Activated CD4-positive, alpha-beta T cell treated with anti-CD3 and anti-CD28 coated beads, Interleukin-2, amount 50 U/mL, for 1 hour (primary cell): ENCODE measurements around the gene AGER.
A peak's percentile ranks its signal among the peaks of the same experiment; 100 is the strongest.

Experiments
- DNase-seq: peaks from one replicate; pipeline ENCODE4 v3.0.0-alpha.2; 2020

The AGER gene

DNA sequence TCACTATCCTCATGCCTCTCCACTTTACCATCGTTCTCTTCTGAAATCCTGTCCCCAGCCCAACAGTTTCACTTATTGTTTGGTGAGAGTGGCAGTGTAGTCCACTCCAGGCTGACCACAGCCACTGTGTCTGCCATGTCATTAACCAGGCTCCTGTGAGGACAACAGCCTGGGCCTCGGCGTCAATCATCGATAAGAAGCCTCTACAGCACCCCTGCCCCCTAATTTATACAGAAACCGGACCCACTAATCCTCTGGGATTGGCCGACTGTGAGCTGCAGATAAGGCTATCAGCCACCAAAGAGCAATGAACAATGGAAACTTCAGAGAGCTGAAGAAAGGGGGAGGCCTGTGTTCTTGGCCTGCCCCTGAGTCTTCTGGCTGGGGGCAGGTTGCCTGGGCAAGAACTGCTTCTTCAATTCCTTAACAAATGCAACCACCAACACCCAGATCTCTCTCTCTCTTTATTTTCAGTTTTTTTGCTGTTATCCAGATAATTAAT, 16.2 kb downstream of the AGER start:
- no peak for DNase-seq

DNA sequence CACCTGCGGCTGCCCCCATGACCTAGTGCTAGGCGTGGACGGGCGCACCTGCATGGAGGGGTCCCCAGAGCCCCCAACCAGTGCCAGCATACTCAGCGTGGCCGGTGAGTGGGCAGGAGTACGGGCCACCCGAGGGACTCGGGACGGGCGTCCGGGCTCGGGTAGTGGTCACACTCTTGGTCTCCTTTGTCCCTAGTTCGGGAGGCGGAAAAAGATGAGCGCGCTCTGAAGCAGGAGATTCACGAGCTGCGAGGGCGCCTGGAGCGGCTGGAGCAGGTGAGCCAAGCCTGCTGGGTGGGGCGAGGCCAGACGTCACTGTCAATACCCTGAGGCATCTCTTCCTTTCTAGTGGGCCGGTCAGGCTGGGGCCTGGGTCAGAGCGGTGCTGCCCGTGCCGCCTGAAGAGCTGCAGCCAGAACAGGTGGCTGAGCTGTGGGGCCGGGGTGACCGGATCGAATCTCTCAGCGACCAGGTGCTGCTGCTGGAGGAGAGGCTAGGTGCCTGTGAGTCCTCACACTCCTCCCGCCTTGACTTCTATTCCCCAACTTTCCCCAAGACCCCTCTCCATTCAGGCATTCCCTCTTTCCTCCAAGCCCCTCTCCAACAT, 16.8 kb downstream of the AGER start:
- DNase-seq, result no peak

DNA sequence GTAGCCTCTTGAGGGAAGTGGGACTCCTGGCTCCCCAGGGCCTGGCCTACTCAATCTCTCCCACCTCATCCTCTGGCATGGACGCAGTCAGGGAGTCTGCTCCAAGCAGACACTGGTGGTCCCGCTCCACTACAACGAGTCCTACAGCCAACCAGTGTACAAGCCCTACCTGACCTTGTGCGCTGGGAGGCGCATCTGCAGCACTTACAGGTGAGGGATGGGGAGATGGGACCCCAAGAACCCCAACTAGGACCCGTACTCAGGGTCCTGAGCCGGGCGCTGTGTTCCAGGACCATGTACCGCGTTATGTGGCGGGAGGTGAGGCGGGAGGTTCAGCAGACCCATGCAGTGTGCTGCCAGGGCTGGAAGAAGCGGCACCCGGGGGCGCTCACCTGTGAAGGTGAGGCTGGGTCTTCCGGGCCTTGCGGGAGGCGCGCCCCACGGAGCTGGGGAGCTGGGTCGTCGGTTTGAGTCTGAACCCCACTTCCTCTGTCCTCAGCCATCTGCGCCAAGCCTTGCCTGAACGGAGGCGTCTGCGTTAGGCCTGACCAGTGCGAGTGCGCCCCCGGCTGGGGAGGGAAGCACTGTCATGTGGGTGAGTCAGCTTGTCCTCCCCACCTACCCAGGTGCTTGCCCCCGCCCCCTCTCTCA, 17.5 kb downstream of the AGER start:
- no peak for DNase-seq

DNA sequence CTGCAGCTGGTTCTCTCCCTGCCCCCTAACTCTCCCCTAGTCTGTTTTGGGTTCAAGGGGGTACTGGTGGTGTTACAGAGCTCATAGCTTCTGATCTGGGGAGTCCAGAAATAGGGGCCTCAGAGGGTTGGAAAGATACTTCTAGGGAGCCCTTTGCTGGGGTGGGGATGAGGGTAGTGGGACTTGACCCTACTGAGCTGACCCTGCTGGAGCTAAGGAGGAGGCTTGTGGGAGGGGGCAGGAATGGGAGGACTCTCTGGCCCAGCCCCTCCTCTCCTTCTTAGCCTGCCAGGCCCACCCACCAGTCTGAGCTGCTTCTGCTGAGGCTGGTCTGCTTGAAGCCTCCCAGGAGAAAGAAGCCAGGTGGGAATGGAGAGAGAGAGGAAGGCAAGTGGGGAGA, 19.8 kb downstream of the AGER start, which contains the start of gene EGFL8:
TSS of gene EGFL8 (plus strand) at position 301 of the 400 bp plus-strand sequence. CDS start 1,571 bp downstream, outside the sequence.
- no peak for DNase-seq

DNA sequence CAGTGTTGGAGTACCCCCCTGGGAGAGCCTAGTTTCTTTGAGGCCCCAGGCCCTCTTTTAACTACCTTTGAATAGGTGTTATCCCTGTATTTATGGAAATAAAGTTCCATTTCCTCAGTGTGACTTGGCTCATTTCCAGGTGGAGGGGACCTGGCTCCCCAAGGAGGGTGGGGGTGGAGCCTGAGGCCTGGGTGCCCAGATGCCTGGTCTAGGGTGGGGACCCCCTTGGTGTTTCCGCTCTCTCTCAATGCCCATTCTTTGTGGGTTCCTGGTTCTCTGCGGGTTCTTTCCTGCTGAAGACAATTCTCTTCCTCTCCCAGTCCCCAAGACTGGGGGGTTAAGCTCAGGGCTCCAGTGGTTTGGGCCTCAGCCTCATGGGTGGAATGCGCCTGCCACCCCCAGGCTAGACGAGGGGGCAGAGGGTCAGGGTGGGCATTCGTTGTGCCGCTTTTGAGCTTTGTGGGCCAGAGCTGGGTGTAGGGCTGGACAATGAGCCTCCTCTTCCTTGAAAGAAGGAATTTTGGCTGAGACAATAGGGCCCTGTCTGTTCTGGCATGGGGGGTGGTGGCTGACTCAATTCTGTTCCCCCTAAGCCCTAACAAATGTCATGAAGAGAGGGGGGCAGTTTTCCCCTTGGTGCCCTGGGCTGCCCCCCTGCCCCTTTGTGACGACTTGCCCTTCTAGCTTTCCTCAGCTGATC, 20.3 kb downstream of the AGER start:
- DNase-seq, result no peak

DNA sequence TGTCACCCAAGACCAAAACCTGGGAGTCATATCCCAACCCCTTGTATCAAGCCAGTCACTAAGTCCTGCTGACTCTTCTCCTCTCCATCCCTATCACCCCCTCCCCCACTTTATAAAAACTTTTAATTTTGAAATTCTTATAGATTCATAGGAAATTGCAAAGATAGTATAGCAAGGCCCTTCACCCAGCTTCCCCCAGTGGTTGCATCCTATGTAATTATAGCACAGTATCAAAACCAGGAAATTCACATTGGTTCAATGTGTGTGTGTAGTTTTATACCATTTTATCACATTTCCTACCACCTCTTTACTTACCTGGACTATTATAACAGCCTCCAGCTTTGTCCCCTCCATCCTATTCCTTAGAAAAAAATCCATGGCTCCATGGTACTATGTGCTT, 26.0 kb downstream of the AGER start:
- DNase-seq, result no peak

DNA sequence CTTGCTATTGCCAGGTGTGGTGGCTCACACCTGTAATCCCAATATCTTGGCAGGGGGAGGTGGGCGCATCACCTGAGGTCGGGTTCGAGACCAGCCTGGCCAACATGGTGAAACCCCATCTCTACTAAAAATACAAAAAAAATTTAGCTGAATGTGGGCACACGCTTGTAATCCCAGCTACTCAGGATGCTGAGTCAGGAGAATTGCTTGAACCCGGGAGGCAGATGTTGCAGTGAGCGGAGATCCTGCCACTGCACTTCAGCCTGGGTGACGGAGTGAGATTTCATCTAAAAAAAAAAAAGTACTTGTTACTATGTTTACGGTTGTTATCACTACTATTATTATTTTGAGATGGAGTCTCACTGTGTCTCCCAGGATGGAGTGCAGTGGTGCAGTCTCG, 27.2 kb downstream of the AGER start:
- DNase-seq, result no peak

DNA sequence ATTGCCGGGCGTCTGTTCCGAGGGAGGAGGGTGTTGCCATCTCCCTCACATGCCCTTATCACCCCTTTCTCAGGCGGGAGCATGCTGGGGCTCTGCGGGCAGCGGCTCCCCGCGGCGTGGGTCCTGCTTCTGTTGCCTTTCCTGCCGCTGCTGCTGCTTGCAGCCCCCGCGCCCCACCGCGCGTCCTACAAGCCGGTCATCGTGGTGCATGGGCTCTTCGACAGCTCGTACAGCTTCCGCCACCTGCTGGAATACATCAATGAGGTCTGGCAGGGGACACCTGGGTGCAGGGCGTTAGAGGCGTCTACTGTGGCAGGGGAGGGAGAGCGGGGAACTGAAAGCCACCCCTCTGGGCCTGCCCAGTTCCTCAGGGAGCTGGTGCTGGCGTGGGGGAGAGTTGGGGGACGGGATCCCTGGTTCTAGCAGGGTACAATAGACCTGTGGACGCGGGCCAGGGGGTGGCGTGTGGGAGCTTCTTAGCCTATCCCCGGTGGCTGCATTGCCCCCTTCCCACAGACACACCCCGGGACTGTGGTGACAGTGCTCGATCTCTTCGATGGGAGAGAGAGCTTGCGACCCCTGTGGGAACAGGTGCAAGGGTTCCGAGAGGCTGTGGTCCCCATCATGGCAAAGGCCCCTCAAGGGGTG, 29.4 kb downstream of the AGER start:
- DNase-seq, result peak; percentile 60

DNA sequence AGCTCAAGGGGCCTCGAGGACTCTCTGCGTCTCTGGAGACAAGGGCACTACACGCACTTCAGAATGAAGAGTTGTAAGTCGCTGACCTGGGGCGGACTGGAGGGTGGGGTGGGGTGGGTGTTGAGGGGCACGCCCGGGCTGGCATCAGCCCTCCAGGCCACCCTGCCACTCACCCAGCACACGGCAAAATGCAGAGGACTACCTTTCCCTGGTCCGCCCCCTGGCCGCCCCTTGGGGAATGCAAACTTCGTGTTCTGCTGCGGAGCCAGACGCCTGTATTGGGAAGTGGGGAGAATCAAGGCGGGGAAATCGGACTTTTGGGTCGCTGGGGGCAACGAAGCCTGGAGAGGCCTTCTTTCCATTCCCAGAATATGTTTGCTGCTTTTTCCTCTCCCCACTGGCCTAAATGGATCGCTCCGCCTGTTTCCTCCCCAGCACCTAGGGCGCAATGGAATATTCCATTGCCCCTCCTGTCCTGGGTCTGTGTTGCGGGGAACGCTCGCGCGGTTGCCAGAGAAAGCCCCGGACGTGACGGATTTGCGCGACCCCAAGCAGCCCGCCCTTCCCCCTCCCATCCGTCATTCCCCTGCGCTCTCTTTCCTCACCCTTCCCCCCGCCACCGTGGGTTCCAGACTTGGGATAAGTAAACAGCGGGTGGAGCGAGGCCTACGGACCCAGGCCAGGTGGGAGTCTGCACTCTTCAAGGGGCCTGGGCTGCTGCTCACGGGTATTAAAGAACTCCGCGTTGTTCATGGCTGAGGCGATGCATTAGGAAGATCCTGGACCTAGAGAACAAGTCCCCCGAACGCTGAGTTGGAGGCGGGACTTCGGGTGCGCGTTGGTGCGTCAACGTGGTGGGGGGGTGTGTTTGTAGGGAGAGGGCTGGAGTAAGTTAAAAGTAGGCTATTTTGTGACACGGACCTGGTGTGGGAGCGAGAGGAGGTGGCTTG, 30.2 kb downstream of the AGER start, which contains the start of gene PPT2:
TSS of gene PPT2 (plus strand) at position 578 of the 950 bp plus-strand sequence. CDS start 454 bp downstream, outside the sequence.
- DNase-seq, result peak; percentile 64

DNA sequence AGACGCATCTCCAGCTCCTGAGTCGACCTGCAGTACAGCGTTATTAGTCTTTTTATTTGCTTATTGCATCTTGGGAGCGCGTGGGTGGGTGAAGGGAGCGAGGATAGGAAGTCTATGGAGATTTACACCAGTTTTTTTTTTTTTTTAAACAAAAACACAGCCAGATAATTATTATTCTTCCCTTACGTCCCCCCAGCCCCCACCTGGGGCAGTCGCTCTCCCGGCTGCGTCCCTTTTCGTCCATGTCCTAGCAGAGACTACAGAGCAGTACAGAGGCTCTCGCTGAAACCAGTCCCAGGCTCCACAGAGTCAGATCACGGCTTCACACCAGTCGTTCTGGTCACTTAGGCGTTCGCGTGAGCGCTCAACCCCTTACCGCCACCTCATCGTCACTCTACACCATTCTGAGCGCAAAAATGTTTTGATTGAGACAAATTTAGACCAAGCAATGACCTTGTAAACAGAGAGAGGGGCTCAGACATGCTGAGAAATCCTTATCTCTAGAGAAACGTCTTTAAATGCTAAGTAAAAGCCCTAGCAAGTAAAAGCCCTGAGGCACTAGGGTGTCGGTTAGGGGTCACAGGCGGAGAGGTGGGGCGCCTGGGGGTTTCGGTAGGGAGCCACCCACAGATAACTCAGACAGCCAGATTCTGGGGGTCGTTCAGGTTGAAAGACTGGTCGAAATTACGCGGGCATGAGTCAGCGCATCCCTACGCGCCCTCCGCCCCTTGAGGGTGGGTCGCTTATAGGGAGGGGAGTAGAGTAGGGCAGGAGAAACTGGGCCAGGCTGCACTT, 31.1 kb downstream of the AGER start:
- DNase-seq, result no peak

DNA sequence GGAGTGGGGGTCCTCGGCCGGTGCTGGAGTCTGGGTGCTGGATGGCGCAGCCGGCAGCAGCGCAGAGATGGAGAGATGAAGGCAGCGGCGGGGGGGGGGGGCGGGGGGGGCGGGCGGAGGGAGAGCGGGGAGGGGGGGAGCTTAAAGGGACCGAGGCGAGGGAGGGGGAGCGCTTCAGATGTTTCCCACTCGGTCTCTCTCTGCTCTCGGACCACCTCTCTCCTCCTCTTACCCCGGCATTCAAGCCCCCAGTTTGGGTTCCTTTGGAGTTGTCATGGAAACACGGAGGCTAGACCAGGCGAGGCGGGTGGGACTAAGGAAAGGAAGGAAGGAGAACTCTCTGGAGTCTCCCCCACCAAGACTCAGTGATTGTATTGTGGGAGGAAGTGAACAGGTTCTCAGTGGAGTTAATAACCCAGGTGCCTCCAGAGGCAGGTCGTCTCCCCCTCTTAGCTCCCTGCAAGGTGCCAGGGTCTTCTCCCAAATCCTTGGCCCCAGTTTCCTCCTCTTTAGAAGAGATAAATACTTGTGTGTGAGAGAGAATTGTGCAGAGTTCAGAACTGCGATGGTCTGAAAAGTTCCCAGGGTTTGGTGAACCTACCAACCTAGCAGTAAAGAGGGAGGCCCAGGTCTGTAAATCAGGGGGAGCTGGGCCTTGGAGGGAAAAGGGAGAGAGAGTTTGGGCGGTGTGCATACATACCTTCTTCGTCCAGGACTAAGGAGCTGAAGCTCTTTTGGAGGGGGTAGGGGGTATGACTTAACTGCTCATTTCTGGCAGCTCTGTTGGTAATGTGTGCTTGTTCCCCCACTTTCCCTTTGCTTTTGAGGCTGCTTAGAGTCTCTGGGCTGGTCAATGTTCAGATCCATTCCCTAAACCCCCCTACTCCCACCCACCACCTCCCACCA, 31.9 kb downstream of the AGER start, which contains the start of gene PRRT1:
TSS of gene PRRT1 (minus strand) at position 77 of the 906 bp plus-strand sequence. CDS start 112 bp downstream, outside the sequence.
- no peak for DNase-seq

DNA sequence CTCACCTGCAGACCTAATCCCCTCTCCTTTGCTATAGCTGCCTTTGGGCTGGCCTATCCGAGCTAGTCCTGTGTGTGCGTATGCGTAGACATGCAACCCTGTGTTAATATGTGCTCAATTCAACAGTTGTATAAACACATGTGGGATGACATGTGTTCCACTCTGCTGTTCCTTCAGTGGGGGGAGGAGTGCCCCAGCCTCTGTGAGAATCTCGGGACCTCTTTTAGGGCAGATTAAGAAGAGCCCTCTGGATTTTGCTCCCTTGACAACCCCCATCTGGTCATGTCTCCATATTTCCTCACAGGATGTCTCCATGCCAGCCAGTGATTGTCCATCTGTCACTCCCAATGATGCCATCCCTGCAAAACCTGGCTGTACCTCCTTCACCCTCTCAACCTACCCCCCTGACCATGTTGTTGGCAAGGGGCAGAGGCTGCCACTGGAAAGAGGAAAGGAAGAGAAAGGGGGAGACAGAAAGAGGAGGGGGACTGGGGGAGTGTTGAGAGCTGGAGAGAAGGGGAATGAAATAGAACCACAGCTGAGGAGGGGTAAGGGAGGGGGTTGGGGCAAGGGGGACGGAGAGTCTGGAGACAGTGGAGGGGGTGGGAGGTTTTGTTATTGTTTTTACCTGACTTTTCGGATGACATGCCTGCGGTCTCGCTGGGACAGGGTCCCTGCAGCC, 32.7 kb downstream of the AGER start:
- no peak for DNase-seq

DNA sequence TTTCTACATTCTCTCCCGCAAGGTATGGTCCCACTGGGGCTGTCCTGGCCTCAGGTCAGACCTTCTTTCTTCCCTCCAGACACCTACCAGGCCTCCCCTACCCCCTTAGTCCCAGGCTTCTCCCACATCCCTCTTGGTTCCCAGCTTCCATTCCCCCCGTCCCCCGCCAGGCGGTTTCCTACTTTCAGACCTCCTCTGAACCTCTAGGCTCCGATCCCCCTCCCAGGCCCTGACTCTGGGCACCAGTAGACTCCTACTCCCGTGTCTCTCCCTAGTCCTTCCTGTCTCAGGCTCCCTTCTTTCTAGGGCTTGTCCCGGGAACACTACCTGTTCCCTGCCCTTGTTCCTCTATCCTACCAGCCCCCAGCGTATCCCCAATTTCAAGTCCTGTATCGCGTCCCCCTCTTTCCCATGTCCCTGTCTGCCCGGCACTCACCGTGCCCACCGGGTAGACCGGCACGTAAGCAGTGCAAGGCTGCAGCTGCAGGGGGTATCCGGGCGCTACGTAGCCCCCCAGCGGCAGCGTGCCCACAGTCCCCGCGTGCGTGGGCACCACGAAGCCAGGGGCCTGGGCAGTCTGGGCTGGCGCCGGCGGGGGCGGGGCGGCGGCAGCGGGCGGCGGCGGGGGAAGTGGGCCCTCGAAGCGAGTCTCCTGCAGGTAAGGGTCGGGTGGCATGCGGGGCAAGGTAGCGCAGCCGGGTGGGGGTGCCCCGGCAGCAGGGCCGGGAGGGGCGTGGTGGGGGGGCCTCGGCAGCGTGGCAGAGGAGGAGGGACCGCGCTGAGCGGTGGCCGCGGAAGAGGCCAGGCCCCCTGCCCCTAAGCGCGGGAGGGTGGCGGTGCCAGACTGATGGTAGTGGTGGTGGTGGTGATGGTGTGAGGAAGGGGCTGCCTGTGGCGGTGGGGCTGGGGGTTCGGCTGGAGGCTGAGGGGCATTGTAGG, 33.9 kb downstream of the AGER start:
- no peak for DNase-seq

DNA sequence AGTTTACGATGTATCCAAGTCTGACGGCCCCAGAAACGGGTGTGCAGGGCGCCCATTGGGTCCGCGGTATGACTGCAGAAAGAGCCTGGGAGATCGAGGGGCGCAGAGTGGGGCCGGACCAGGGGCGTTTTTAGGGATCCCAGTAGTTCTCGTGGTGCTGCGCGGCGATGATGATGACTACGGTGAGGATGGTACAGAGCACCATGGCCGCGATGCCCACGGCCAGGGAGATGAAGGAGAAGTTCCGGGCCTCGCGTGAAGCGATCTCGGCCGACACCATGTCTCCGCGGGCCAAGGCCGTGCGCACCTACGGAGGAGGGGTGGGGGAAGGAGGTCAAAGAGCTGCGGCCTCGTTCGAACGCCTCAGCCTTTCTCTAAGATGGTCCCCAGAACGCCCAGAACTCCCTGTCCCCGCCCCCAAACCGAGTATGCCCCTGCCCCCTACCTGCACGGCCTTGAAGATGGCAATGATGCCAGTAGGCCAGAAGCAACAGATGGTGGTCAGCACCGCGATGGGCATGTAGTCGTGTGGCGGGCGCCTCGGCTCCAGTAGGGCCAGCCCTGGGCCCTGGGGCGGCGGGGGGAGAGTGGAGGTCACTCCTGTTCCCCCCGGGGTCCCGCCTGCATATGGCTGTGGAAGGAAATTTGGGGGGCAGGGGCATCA, 34.8 kb downstream of the AGER start:
- no peak for DNase-seq

DNA sequence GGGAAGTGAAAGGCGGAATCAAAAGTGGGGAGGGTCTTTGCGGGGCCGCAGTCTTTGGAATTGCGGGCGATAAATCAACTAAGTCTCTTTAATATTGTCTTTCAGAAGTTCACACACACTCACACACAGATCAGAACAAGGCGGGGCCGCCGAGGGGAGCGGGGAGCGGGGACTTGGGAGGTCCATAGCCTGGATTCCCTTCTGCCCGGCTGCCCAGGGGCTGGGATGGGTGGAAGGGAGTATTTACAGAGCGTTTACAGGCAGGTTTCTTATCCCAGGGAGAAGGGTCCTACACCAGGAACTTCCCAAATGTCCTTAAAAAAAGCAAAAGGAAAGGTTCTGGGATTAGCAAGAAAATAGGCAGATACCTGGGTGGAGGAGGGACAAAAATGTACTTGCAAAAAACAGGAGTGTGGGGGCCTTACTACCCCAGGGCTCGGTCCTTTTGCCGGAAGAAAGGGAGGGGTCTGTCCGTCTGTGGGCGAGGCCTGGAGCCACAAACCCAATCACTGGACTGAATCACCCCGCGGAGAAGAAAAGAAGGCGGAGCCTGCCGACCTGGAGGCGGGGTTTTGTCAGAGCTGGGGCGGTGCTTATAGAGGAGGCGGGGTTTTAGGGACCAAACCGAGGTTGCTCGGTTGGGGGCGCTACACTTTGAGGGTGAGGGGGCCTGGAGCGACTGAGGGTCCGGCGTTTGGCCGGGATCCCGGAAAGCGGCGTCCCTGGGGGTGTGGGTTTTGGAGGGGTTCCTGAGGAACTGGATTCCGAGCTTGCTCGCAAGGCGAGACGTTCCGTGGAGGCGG, 35.6 kb downstream of the AGER start:
- peak; percentile 61 for DNase-seq

DNA sequence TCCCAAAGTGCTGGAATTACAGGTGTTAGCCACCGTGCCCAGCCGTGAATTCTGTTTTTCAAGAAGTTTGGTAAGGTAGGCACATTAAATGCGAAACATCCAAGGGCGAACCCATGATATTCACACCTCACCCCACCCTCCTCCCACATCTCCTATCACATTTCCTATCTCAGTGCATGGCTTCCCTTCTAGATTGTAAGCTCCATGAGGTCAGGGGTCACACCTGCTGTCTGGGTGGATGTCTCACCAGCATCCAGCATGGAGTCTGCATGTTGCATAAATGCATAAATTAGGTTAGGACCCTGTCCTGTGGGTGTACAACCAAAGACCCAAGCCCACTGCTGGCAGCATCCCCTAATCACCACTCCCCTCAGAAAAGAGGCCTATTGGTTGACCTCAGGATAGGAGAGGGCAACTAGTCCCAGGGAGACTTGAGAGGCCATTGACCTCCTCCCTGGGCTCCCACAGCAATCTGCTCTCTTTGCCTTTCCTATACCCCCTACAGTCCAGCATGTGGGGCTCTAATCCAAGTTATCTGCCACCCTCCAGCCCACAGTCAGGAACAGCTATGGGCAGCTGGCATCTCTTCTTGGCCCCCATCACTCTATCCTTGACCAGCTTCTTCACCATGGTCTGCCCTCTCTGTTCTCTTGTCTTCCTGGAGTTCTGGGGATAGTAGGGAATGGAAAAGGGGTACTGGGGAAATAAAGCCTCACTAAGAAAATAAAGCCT, 36.5 kb downstream of the AGER start:
- DNase-seq, result no peak
